AG09309 (cell line): ENCODE measurements around the gene AMDHD1.

Experiments
- DNase-seq: peaks from one replicate; pipeline ENCODE4 v3.0.0-alpha.2; 2010; ENCODE audit warnings: low read depth
- H3K4me3 ChIP-seq: 2 replicates; pipeline ENCODE4 v1.5.1; 2011; ENCODE audit warnings: mild to moderate bottlenecking, low read depth, low read length, moderate library complexity; ENCODE audit not compliant: control insufficient read depth
- TF ChIP-seq, protein P1 (sequence below): IDR thresholded peaks from 2 replicates; pipeline ENCODE4 v1.5.1; 2011; ENCODE audit warnings: mild to moderate bottlenecking, low read depth, low read length, inconsistent platforms; ENCODE audit not compliant: insufficient read depth, control insufficient read depth; ENCODE audit errors: missing control alignments

Gene AMDHD1

GRCh38 chr12:95993907-95994306 lies 50.8 kb downstream of the AMDHD1 start:
- no peak for DNase-seq
- no peak overlapping the region for H3K4me3 ChIP-seq
- TF ChIP-seq, protein P1, sequence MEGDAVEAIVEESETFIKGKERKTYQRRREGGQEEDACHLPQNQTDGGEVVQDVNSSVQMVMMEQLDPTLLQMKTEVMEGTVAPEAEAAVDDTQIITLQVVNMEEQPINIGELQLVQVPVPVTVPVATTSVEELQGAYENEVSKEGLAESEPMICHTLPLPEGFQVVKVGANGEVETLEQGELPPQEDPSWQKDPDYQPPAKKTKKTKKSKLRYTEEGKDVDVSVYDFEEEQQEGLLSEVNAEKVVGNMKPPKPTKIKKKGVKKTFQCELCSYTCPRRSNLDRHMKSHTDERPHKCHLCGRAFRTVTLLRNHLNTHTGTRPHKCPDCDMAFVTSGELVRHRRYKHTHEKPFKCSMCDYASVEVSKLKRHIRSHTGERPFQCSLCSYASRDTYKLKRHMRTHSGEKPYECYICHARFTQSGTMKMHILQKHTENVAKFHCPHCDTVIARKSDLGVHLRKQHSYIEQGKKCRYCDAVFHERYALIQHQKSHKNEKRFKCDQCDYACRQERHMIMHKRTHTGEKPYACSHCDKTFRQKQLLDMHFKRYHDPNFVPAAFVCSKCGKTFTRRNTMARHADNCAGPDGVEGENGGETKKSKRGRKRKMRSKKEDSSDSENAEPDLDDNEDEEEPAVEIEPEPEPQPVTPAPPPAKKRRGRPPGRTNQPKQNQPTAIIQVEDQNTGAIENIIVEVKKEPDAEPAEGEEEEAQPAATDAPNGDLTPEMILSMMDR: no peak

GRCh38 chr12:95994476-95994875 lies 51.3 kb downstream of the AMDHD1 start:
- H3K4me3 ChIP-seq: no peak overlapping the region
- DNase-seq: no peak
- TF ChIP-seq, protein P1: no peak

- no peak overlapping the region for H3K4me3 ChIP-seq
- TF ChIP-seq, protein P1: no peak
- no peak for DNase-seq
Measured at GRCh38 chr12:95995238-95996031, 52.3 kb downstream of the AMDHD1 start.

- TF ChIP-seq, protein P1: no peak
- no peak for DNase-seq
Measured at GRCh38 chr12:95996034-95996658, 53.0 kb downstream of the AMDHD1 start, which contains the start of gene HAL. Gene HAL, minus strand, starts transcription at chr12:95996344. Its CDS starts 434 bp downstream, at chr12:95995910.

DNA sequence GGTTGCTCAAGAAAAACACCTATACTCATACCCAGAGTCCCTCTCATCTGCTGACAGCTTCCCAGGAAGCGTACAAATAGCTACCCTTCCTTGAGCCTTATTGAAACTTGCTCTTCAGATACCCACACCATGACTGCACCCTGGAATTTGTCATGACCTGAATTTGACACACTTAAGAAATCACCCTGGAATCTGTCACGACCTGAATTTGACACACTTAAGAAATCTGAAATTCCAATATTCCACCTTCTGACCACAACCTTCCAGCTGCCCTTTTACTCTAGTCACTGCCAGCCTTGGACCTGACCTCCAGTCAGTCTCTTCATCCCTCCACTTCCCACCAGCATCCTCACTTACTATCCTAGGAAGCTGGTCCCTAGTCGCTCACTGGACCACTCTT lies 54.1 kb downstream of the AMDHD1 start:
- TF ChIP-seq, protein P1: no peak
- no peak for DNase-seq
- no peak overlapping the region for H3K4me3 ChIP-seq

More at GRCh38 chr12:95996034-95996658, 53.0 kb downstream of the AMDHD1 start, which contains the start of gene HAL:
- no peak within 1 kb of the TSS for H3K4me3 ChIP-seq

DNA sequence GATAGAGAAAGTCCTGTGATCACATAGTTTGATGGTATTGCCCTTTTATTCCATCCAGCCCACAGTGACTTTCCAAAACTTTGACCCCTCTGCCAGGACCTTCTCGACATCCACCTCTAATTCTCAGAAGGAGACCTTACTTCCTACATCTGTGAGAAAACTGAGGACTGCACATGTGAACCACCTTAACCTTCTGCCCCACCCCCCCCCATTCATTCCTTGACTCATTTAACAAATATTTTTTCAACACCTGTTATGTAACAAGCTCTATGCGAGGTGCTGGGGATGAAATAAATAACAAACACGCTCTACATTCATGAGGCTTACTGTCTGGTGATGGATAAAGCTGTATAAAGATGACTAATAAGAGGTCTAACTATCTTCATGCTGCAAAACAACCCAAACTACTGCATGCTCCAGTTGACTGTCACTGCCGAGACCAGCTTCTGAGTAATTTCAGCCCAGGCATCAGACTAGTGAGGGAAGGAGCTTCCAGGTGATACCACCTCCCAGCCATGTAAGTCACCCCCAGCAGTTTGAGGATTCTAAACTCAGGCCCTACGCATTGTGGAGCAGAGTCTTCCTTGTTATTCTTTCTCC lies 54.9 kb downstream of the AMDHD1 start:
- TF ChIP-seq, protein P1: no peak
- no peak overlapping the region for H3K4me3 ChIP-seq
- DNase-seq: no peak
